ENCODE results near the gene ATAD3A.
"Not testable (repeated sequence)": the region's sequence is repeated elsewhere in the genome, so short reads cannot be mapped to it uniquely, and the experiment has no call there.

ATAD3A gene

DNA sequence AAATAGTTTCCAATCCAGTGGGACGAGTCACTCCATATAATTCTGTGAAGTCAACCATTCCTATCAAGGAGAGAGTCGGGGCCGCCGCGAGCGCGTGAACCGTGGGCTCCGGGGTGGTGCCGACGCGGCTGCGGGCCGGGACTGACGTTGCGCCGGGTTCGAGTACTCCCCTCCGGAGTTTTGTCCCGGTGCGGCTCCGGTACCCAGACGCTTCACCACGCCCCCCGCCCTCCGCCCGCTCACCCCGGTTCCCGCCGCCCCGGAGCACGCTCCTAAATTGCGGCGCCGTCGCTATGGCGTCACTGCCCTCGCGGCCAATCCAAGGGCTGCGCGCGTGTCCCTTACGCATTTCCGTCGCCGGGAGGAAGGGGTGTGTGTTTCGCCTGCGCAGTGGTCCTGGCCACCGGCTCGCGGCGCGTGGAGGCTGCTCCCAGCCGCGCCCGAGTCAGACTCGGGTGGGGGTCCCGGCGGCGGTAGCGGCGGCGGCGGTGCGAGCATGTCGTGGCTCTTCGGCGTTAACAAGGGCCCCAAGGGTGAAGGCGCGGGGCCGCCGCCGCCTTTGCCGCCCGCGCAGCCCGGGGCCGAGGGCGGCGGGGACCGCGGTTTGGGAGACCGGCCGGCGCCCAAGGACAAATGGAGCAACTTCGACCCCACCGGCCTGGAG, 40.4 kb upstream of the ATAD3A start, which contains the start of gene ATAD3B:
ATAD3B (plus strand) TSS at position 377 of the 664 bp plus-strand sequence; CDS start at position 497, 120 bp downstream.
- peak within 1 kb of the TSS; percentile 88 for H3K4me3 ChIP-seq (ENCODE audit: low read depth, low read length)
- peak; percentile 94 for DNase-seq
- no peaks in the 10 kb centered on the region for H3K9me3 ChIP-seq (ENCODE audit: severe bottlenecking)
- TF ChIP-seq, protein P1, sequence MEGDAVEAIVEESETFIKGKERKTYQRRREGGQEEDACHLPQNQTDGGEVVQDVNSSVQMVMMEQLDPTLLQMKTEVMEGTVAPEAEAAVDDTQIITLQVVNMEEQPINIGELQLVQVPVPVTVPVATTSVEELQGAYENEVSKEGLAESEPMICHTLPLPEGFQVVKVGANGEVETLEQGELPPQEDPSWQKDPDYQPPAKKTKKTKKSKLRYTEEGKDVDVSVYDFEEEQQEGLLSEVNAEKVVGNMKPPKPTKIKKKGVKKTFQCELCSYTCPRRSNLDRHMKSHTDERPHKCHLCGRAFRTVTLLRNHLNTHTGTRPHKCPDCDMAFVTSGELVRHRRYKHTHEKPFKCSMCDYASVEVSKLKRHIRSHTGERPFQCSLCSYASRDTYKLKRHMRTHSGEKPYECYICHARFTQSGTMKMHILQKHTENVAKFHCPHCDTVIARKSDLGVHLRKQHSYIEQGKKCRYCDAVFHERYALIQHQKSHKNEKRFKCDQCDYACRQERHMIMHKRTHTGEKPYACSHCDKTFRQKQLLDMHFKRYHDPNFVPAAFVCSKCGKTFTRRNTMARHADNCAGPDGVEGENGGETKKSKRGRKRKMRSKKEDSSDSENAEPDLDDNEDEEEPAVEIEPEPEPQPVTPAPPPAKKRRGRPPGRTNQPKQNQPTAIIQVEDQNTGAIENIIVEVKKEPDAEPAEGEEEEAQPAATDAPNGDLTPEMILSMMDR (IDR thresholded peaks at IDR 0.05; ENCODE audit: low read depth, low read length), result no peak
- peak within 1 kb of the TSS; percentile 88 for H3K27ac ChIP-seq
- no peaks in the 10 kb centered on the region for H3K27me3 ChIP-seq (ENCODE audit: insufficient read depth, low read depth, severe bottlenecking)
- H3K36me3 ChIP-seq, result peaks cover 15% of the 10 kb centered on the region

GRCh38 chr1:1472053-1472876, 39.7 kb upstream of the ATAD3A start:
- peak overlapping the region; percentile 76 for H3K27ac ChIP-seq
- not testable (repeated sequence) for H3K9me3 ChIP-seq (ENCODE audit: severe bottlenecking); DNase-seq

DNA sequence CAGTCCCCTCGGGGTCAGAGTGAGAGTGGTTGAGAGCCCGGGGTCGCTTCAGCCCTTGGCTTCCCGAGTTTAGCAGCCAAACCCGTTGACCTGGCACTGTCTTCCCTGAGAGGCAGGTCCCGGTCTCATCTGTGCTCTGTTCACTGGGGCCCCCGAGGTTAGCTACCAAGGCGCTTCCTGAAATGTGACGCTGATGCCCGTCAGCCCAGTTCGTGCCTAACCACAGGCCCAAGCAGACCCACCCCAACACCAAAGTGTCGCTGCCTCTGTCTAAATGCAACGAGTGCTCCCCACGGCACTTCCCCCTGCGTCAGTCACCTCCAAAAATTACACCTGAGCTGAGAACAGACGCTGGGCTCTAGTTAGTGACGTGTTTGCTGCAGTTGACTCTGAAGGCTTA, 36.0 kb upstream of the ATAD3A start:
- not testable (repeated sequence) for DNase-seq; H3K27me3 ChIP-seq (ENCODE audit: insufficient read depth, low read depth, severe bottlenecking); H3K4me3 ChIP-seq (ENCODE audit: low read depth, low read length); H3K9me3 ChIP-seq (ENCODE audit: severe bottlenecking); H3K27ac ChIP-seq
- peaks cover 39% of the 10 kb centered on the region for H3K36me3 ChIP-seq

More at GRCh38 chr1:1472053-1472876, 39.7 kb upstream of the ATAD3A start:
- Histone ChIP-seq H3K36me3 (peaks cover 22% of the 10 kb centered on the region), H3K4me3 (ENCODE audit: low read depth, low read length) (peak overlapping the region; percentile 88)
- H3K27me3 ChIP-seq (ENCODE audit: insufficient read depth, low read depth, severe bottlenecking), result not testable (repeated sequence)

DNA sequence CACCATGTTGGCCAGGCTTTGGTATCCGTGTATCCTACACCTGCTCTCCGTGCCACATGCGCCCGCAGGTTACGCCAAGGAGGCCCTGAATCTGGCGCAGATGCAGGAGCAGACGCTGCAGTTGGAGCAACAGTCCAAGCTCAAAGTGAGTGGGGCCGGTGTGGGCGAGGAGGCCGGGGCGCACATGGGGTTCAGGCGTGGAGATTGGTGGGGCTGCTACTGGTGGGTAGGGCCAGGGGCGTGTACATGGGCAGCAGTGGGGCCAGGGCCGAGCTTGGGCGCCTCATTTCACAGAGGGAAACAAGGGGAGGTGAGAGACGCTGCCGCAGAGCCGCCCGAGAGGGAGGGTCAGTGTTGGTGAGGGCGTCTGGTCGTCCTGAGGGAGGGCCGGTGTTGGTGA, 34.8 kb upstream of the ATAD3A start:
- Histone ChIP-seq H3K27ac (no peak overlapping the region), H3K36me3 (peaks cover 39% of the 10 kb centered on the region), H3K27me3 (ENCODE audit: insufficient read depth, low read depth, severe bottlenecking) (no peaks in the 10 kb centered on the region), H3K4me3 (ENCODE audit: low read depth, low read length) (no peak overlapping the region), H3K9me3 (ENCODE audit: severe bottlenecking) (no peaks in the 10 kb centered on the region)
- TF ChIP-seq, protein P1 (IDR thresholded peaks at IDR 0.05; ENCODE audit: low read depth, low read length), result no peak
- no peak for DNase-seq

- no peak for DNase-seq
- Histone ChIP-seq H3K36me3 (peaks cover 49% of the 10 kb centered on the region), H3K9me3 (ENCODE audit: severe bottlenecking) (no peaks in the 10 kb centered on the region), H3K27ac (no peak overlapping the region), H3K4me3 (ENCODE audit: low read depth, low read length) (no peak overlapping the region), H3K27me3 (ENCODE audit: insufficient read depth, low read depth, severe bottlenecking) (no peaks in the 10 kb centered on the region)
- TF ChIP-seq, protein P1 (IDR thresholded peaks at IDR 0.05; ENCODE audit: low read depth, low read length), result no peak
Measured at GRCh38 chr1:1479547-1480487, 32.1 kb upstream of the ATAD3A start.

DNA sequence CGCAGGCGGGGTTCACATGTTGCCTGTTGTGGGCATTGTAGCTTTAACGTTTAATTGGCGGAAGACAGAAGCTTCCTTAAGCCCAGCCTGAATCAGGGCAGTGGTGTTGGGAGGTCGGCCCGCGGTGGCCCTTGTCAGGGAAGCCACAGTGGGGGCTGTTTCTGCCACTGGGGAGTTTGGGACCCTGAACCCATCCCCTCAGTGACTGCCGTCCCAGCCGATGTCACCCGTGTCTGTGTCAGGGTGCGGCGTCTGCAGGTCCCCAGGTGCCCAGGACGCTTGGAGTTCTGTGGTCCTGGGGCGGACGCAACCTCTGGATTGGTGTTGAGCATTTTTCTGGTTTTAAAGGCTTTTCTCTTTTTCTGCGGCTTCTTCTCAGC, 31.5 kb upstream of the ATAD3A start:
- peaks cover 49% of the 10 kb centered on the region for H3K36me3 ChIP-seq
- DNase-seq, result not testable (repeated sequence)

GRCh38 chr1:1481811-1482210, 30.2 kb upstream of the ATAD3A start:
- not testable (repeated sequence) for DNase-seq; H3K9me3 ChIP-seq (ENCODE audit: severe bottlenecking); H3K27me3 ChIP-seq (ENCODE audit: insufficient read depth, low read depth, severe bottlenecking); H3K4me3 ChIP-seq (ENCODE audit: low read depth, low read length); H3K27ac ChIP-seq
- H3K36me3 ChIP-seq, result peaks cover 46% of the 10 kb centered on the region

More for the DNA sequence above, 31.5 kb upstream of the ATAD3A start:
- H3K4me3 ChIP-seq (ENCODE audit: low read depth, low read length); H3K27ac ChIP-seq; H3K27me3 ChIP-seq (ENCODE audit: insufficient read depth, low read depth, severe bottlenecking); H3K9me3 ChIP-seq (ENCODE audit: severe bottlenecking): not testable (repeated sequence)
